GM19035 (cell line): ENCODE measurements around the gene PLAC8L1.
A peak's percentile ranks its signal among the peaks of the same experiment; 100 is the strongest.

Experiments used
- ATAC-seq: cut with Tn5 transposase; IDR thresholded peaks from one replicate; pipeline ENCODE4 v1.9.1; 2021; ENCODE audit not compliant: unreplicated experiment

The PLAC8L1 gene

GRCh38 chr5:146081556-146081955, 23.8 kb downstream of the PLAC8L1 start:
- ATAC-seq = no peak

- no peak for ATAC-seq
These were observed 25.5 kb downstream of the PLAC8L1 start for GRCh38 chr5:146079695-146080373.

DNA sequence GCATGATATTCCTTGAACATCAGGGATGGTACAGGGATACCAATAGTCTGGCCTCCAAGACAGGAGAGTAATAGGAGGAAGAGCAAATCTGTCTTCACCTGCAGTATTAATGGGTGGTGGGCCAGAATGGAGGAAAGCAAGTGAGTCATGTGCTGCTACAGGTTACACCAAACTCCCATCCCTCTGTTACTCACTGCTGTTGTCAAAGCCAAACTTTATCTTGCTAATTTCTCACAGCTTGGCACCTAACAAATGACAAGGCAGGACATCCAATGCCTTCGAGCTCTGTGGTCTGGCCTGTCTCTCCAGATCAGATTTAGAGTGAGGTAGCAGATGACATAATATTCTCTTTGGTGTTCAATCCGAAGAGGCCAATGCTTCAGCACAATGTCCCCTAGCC, 26.8 kb downstream of the PLAC8L1 start:
- no peak for ATAC-seq

DNA sequence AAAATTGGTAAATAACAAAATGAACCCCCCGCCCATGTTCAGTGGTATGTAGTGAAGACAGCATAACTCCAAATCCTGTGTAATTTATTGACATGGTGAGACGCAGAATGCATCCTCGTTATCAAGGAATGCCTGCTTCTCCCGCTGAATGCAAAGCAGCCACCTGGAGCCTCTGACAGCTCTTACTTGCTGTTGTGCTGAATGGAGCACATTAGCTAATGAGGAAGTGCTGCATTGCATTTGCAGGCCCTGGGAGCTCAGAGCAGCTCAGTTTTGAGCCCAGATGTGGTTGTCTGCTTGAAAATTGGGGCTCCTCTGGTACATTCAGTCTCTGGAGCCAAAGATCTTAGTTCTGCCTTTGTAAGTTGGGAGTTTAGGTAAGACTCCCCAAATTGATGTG, 28.9 kb downstream of the PLAC8L1 start:
- no peak for ATAC-seq

- ATAC-seq = no peak
These were observed 29.3 kb downstream of the PLAC8L1 start for GRCh38 chr5:146076028-146076427.

GRCh38 chr5:146073239-146073900, 32.0 kb downstream of the PLAC8L1 start:
- no peak for ATAC-seq

DNA sequence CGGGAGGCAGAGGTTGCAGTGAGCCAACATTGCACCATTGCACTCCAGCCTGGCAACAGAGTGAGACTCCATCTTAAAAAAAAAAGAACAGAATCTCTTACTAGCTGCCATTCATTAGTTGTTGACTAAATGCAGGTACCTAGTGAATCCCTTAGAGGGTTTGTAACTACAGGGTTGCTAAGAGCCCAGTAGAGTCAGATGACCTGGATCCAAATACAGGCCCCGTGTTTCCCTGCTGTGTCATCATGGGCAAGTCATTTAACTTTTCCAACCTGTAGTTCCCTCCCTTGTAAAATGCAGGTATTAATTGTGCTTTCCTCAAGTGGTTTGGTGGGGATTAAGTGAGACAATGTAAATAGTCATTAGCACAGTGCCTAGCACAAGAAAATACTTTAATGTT, 32.8 kb downstream of the PLAC8L1 start:
- no peak for ATAC-seq

- ATAC-seq = no peak
These were observed 34.2 kb downstream of the PLAC8L1 start for GRCh38 chr5:146071171-146071570.

- ATAC-seq = no peak
These were observed 34.6 kb downstream of the PLAC8L1 start for GRCh38 chr5:146070746-146071145.

GRCh38 chr5:146069780-146070099, 35.6 kb downstream of the PLAC8L1 start:
- peak; percentile 50 for ATAC-seq

GRCh38 chr5:146068977-146069779, 36.2 kb downstream of the PLAC8L1 start:
- peak; percentile 61 for ATAC-seq

- no peak for ATAC-seq
These were observed 37.2 kb downstream of the PLAC8L1 start for GRCh38 chr5:146068206-146068605.

GRCh38 chr5:146066968-146067367, 38.4 kb downstream of the PLAC8L1 start:
- no peak for ATAC-seq

DNA sequence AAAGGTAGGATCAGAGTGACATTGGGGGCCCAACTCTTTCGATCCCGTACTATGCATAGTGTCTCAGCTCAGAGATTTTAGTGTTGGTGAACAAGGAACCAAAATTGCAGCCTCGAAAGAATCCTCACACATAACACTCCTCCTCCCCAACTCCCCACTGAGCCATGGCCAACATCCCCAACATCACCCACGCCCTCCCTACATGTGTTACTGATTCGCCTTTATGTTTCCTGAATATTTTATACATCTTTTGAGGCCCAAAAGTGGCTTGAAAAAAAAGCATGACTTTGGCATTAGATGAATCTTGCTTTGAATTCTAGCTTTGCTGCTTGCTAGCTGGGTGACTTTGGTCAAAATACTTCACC, 45.2 kb downstream of the PLAC8L1 start:
- no peak for ATAC-seq

GRCh38 chr5:146059460-146060220, 45.7 kb downstream of the PLAC8L1 start:
- ATAC-seq = no peak

DNA sequence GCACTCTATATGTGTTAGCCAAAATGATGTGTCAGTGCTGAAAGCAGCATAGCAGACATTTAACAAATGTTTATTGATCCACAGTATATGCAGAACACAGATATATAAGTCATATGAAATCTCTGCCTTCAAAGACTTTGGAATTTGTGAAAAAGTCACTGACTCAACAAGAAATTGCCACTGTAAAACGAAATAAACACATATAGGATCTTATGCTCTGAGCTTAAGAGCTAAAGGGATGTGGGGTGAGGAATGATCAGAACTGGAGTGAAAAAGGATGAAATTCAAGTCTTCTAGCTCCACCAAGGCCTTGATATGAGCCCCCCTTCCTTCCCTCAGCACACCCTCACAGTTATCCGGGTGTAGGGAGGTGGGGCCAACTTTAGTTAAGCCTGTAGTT, 49.9 kb downstream of the PLAC8L1 start:
- ATAC-seq = no peak

DNA sequence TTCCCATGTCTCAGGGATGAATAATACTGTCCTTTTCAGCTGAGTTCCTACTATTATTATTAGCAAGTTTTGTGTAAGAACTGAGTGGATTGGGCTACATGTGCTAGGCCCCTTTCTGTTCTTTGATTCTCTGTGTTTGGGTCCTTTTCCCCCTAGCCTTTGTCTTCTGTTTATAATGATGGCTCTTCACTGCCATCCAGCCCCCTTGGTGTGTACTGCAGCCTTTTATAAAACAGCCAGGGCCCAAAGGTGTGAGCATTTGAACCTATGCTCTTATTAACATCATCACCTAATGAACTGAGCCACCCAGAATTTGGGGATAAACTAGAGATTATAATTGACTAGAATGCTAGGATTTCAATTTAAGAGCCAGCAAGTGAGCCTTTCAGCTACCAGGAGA, 52.6 kb downstream of the PLAC8L1 start:
- no peak for ATAC-seq

DNA sequence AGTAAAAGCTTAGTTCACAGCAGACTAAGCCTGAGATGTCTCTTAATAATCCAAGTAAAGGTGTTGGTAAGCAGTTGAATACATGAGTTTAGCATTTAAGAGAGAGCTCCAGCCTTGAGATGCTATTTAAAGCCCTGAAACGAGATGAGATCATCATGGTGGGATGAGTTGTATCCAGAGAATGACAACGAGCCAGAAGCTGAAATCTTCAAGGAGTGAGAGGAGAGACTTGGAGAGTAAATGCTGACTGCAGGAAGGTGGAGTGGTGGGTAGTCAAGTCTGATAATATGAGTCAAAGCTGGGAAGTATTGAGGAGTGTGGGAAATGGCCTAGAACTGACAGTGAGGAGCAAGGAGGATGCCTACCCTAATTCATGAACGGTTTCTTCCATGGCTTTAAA, 53.7 kb downstream of the PLAC8L1 start:
- no peak for ATAC-seq

DNA sequence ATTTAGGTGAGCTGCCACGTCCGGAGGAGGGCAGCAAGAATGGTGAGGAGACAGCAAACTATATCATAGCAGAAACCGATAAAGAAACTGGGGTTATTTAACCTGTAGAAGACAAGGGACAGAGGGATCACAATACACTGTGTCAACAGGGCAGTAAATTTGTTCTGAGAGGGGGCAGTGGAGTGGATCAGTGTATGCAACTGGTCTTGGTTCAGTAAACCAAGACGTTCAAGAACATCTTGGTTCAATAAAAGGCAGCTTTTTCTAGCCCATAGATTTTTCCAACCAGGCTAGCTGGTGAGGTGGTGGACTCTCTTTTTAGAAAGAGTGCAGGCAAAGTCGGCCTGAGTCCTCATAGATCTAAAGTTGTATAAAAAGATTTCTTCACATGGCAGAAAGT, 55.3 kb downstream of the PLAC8L1 start:
- ATAC-seq = no peak

DNA sequence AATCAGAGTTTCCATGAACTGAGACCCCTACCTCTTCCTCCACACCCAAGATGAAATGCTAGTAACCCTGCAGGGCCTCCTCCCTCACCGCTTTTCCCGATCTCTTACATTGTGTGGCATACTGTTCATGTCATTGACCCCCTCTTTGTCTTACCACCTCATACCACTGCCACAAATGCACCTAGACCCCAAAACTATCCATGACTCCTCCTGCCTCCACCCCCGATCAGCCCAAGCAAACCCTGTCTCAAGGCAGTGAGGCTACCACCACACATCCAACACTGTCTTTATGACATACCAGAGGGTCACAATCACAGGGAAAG, 55.7 kb downstream of the PLAC8L1 start:
- ATAC-seq = no peak

- ATAC-seq = no peak
These were observed 56.2 kb downstream of the PLAC8L1 start for GRCh38 chr5:146048994-146049703.
